HS-5 (cell line): ENCODE measurements around the gene IRX3.
"Not testable (repeated sequence)": the region's sequence is repeated elsewhere in the genome, so short reads cannot be mapped to it uniquely, and the experiment has no call there.

Source experiments
- DNase-seq: peaks from one replicate; pipeline ENCODE4 v3.0.0-alpha.2; 2012; ENCODE audit warnings: low read depth

IRX3 gene

GRCh38 chr16:54275956-54276355, 10.6 kb downstream of the IRX3 start:
- DNase-seq, result no peak

- DNase-seq, result no peak
Observed at GRCh38 chr16:54273566-54273965, 13.0 kb downstream of the IRX3 start.

- no peak for DNase-seq
Observed at GRCh38 chr16:54270711-54271110, 15.9 kb downstream of the IRX3 start.

- no peak for DNase-seq
Observed at GRCh38 chr16:54269461-54269860, 17.1 kb downstream of the IRX3 start.

GRCh38 chr16:54268766-54269165, 17.8 kb downstream of the IRX3 start:
- DNase-seq, result no peak

GRCh38 chr16:54268340-54268739, 18.2 kb downstream of the IRX3 start:
- no peak for DNase-seq

- DNase-seq, result no peak
Observed at GRCh38 chr16:54266363-54266955, 20.1 kb downstream of the IRX3 start.

GRCh38 chr16:54265575-54266107, 20.9 kb downstream of the IRX3 start:
- no peak for DNase-seq

GRCh38 chr16:54253118-54253517, 33.5 kb downstream of the IRX3 start:
- no peak for DNase-seq

- DNase-seq, result no peak
Observed at GRCh38 chr16:54248863-54249710, 37.5 kb downstream of the IRX3 start.

GRCh38 chr16:54247705-54248104, 38.9 kb downstream of the IRX3 start:
- not testable (repeated sequence) for DNase-seq

GRCh38 chr16:54246454-54246821, 40.1 kb downstream of the IRX3 start:
- no peak for DNase-seq

GRCh38 chr16:54245788-54246453, 40.7 kb downstream of the IRX3 start:
- no peak for DNase-seq

GRCh38 chr16:54244061-54244886, 42.3 kb downstream of the IRX3 start:
- no peak for DNase-seq

GRCh38 chr16:54243202-54243601, 43.4 kb downstream of the IRX3 start:
- DNase-seq, result no peak

GRCh38 chr16:54242199-54242598, 44.4 kb downstream of the IRX3 start:
- no peak for DNase-seq

GRCh38 chr16:54241525-54241924, 45.1 kb downstream of the IRX3 start:
- no peak for DNase-seq

GRCh38 chr16:54240271-54241129, 46.1 kb downstream of the IRX3 start:
- DNase-seq, result no peak

GRCh38 chr16:54239456-54239855, 47.1 kb downstream of the IRX3 start:
- DNase-seq, result no peak

- DNase-seq, result peak; percentile 58
Observed at GRCh38 chr16:54236773-54237172, 49.8 kb downstream of the IRX3 start.

- no peak for DNase-seq
Observed at GRCh38 chr16:54233615-54234014, 53.0 kb downstream of the IRX3 start.
